ENCODE data around the gene UQCC2.

UQCC2 gene

DNA sequence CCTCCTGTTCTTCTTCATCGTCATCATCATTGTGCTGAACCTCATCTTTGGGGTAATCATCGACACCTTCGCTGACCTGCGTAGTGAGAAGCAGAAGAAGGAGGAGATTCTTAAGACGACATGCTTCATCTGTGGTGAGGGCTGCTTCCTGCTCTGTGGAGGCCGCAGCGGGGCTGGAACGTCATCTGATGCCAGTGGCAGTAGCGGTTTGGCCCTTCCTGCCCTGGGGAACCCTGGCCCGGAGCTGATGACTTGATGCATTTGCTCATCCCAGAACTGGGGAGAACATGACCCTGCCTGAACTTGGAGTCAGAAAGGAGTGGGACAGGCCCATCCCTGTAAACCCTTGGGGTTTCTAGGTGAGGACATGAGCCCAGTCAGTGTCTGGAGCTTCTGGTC, 18.7 kb downstream of the UQCC2 start:
- in situ Hi-C loops (cut with MboI; ENCODE audit: low sequenced_read_pairs): no loop called here

DNA sequence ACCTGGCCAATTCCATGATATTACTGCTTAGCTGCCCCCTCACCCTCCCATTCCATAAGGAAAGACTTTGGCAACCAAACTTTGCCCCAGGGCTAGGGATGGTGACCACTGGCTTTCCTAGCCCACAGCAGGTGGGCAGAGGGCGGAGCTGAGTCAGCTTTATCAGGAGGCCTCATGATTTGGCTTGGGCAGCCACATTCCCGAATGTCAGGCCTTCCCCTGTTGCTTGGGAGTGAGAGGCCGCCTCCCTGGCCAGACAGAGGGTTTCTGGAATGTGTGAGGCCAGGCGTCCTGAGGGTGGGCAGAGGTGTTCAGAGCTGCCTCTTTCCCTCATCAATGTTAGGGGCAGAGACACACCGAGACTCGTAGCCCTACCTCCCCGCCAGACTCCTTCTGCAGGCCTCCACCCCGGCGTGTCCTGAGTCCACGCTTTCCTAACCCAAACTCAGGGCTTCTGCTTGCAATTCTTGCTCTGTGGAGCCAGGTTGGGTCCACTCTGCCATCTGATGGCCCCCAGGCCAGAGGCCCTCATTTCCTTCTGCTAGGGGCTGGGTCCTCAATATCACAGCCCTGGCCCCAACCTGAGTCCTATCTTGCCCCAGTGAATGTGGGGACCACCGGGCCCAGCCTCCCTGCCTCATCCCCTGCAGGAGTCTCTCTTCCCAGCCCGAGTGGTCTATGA, 19.3 kb downstream of the UQCC2 start:
- in situ Hi-C loops (cut with MboI; ENCODE audit: low sequenced_read_pairs): no loop called here

DNA sequence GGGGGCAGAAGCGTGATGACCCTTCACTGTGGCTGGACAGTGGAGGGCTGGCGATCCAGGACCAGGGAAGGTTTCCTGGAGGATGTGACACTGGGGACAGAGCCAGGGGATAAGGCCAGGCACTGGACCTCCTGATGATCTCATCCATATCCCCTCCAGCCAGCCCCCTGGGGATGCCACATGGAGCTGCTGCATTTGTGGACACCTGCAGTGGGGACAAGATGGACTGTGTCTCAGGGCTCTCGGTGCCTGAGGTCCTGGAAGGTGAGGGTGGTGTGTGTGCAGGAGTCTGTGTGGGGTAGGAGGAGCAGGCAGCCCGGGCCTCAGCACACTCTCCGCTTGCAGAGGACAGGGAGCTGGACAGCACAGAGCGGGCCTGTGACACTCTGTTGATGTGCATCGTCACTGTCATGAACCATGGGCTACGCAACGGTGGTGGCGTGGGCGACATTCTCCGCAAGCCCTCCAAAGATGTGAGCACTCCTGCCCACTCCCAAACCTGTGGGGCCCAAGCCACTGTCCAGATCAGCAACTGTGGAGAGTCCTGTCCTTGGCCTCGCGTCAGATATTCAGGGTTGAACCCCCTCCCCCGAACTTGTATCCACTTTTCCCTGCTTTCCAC, 19.9 kb downstream of the UQCC2 start:
- in situ Hi-C loops (cut with MboI; ENCODE audit: low sequenced_read_pairs): no loop called here

DNA sequence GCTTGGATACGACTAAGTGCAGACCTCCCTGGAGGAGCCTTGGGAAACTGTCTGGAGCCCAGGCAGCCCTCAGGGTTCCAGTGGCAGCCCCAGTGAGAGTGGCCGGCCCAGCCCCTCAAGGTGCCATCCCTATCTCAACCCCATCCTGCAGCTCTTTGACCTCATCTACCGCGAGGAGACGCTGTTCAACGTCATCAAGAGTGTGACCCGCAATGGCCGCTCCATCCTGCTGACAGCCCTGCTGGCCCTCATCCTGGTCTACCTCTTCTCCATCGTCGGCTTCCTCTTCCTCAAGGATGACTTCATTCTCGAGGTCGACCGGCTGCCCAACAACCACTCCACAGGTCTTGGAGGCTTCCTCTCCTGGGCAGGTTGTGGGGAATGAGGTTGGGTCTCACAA, 20.7 kb downstream of the UQCC2 start:
- in situ Hi-C loops (cut with MboI; ENCODE audit: low sequenced_read_pairs): no loop called here

DNA sequence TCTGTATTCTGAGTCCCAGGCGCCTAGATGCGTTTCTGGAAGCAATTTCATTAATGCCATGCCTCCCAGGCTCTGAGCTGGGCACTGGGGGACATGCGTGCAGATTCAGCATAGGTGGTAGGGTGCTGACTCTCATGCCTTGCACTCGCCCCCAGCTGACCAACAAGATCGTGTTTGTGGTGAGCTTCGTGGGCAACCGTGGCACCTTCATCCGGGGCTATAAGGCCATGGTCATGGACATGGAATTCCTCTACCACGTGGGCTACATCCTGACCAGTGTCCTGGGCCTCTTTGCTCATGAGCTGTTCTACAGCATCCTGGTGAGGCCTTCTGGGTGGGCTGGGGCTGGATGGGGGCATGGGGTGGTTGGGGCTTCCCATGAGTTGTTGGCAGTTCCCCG, 21.6 kb downstream of the UQCC2 start:
- in situ Hi-C loops (cut with MboI; ENCODE audit: low sequenced_read_pairs): no loop called here

DNA sequence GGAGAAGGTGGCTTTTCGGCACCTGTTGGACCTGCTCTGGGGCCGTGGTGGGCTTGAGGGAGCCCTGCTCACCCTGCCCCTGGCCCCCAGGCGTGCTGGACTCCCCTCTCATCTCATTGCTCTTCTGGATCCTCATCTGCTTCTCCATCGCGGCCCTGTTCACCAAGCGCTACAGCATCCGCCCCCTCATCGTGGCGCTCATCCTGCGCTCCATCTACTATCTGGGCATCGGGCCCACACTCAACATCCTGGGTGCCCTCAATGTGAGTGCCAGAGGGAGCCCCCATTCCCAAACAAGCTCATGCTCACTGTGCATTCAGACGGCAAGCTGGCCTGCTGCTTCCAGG, 22.4 kb downstream of the UQCC2 start:
- in situ Hi-C loops (cut with MboI; ENCODE audit: low sequenced_read_pairs): no loop called here

DNA sequence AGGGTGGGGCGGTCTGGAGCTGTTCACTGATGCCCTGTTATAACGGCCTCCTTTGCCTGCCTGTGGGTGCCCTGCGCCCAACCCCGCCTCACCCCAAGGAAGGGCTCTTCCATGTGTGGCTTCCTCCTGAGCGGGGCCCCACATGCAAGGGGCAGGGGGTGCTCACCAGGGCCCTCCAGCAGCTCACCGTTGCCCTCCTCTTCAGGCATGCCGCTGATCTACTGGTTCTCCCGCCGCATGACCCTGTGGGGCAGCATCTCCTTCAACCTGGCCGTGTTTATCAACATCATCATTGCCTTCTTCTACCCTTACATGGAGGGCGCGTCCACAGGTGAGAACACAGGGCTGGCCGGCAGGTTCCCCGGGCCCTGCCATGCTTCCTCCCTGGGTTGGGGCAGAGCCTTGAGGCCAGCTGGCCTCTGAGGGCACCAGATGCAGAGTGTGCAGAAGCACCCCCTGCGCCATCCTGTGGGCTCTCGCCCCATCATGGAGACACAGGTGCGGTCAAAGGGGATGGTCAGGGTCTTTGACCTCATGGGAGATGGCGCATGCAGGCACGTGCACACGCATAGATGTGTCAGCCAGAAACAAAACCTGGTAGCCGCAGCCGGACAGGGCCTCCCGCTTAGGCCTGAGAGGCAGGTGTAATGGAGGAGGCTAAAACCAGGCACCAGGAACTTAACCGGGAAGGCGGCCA, 22.9 kb downstream of the UQCC2 start:
- in situ Hi-C loops (cut with MboI; ENCODE audit: low sequenced_read_pairs): no loop called here

DNA sequence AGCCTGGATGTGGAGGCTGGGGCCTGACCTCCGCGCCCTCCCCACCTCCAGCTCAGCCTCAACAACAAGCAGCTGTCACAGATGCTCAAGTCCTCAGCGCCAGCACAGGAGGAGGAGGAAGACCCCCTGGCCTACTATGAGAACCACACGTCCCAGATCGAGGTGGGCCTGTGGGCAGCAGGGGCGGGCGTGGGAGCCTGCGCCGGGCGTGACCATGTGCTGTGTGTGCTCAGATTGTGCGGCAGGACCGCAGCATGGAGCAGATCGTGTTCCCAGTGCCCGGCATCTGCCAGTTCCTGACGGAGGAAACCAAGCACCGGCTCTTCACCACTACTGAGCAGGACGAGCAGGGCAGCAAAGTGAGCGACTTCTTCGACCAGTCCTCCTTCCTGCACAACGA, 23.5 kb downstream of the UQCC2 start:
- in situ Hi-C loops (cut with MboI; ENCODE audit: low sequenced_read_pairs): no loop called here

DNA sequence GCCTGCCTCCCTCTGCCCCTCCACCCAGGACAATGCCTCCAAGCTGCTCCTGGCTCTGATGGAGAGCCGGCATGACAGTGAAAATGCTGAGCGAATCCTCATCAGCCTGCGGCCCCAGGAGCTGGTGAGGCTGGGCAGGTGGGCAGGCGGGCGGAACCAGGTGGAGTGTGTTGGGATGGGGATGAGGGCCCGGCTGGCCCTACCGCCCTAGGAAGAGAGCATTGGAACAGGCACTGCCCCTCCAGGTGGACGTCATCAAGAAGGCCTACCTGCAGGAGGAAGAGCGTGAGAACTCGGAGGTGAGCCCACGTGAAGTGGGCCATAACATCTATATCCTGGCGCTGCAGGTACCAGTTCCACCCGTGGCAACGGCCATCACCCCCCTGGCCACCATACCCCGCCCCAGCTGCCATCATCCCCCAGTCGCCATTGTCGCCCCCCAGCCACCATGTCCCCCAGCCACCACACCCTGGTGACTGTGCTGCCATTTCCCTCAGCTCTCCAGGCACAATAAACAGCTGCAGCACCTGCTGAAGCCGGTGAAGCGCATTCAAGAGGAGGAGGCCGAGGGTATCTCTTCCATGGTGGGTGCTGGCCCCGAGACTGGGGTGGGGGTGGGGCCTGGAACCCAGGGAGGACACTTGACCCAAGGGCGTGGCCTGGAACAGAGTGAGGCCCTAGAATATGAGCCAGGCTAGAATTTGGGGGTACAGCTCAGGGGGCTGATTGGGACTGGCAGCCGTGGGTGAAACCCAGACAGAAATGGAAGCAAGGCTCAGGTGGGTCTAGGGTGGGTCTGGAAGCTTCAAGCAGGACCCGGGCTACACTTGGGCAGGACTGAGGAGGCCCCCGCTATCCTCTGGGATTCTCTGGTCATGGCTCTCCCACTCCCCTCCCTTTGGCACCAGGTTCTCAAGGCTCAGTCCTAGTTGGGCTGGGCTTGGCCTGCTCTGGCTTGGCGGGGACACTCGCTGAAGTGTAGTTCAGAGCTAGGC, 24.2 kb downstream of the UQCC2 start:
- in situ Hi-C loops (cut with MboI; ENCODE audit: low sequenced_read_pairs): no loop called here

DNA sequence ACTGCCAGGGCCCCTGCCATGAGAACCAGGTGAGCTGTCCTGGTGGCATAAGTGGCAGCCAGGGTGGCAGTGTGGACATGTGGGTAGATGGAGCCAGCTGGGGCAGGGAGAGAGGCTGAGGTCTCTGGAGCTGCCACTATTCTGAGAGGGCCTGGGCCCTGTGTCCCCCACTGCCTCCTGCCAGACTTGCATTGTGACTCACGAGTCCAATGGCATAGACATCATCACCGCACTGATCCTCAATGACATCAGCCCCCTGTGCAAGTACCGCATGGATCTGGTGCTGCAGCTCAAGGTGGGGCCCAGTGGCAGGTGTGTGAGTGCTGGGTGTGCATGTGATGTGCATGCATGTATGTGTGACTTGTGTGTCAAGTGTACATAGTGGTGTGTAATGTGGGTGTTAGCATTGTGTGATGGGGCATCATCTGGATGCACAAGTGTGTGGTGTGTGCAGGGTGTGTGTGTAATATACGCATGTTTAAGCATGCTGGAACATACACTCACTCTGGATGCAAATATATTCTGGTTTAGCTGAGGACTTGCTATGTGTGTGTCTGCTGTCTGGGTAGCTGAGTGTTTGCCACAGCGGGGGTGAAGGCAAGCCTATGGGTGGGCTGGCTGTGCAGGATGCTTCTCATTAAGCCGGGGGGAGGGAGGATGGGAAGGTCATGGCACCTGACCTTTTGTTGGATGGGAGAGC, 25.1 kb downstream of the UQCC2 start:
- in situ Hi-C loops (cut with MboI; ENCODE audit: low sequenced_read_pairs): no loop called here

DNA sequence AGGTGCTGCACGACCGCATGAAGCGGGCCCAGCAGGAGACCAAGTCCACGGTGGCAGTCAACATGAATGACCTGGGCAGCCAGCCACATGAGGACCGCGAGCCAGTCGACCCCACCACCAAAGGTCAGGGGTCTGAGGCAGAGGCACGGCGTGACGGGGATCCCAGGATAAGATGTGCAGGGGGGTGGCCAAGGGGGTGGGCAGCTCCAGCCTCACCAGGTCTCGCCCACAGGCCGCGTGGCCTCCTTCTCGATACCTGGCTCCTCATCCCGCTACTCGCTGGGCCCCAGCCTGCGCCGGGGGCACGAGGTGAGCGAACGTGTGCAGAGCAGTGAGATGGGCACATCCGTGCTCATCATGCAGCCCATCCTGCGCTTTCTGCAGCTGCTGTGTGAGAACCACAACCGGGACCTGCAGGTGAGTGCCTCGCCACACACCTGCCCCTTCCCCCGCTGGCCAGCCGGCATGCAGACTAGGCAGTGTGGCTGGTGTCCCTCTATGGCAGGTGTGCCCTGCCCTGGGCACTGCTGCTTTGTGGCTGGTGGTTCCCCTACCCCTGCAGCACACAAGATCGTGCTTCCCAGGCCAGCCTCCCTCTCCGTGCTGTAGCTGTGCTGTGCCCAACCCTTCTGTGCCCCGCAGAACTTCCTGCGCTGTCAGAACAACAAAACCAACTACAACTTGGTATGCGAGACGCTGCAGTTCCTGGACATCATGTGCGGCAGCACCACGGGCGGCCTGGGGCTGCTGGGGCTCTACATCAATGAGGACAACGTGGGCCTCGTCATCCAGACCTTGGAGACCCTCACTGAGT, 25.9 kb downstream of the UQCC2 start:
- in situ Hi-C loops (cut with MboI; ENCODE audit: low sequenced_read_pairs): no loop called here

DNA sequence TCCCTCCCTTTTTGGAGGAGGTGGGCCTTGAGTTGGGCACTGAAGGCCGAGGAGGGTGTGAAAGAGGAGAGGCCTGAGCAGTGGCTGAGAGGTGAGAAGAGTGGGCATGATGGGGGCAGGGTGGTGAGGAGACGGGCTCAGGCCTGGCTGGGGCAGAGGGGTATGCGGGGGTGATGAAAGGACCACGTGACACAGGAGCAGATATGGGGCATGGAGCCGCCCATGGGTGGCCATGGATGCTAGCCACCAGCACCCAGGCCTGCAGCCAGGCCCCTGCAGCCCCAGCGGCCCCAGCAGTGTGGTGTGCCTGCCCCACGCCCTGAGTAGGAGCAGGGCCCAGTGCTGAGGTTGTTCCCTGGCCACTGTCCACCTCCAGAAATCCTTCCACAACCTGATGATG, 26.5 kb downstream of the UQCC2 start:
- in situ Hi-C loops (cut with MboI; ENCODE audit: low sequenced_read_pairs): no loop called here

DNA sequence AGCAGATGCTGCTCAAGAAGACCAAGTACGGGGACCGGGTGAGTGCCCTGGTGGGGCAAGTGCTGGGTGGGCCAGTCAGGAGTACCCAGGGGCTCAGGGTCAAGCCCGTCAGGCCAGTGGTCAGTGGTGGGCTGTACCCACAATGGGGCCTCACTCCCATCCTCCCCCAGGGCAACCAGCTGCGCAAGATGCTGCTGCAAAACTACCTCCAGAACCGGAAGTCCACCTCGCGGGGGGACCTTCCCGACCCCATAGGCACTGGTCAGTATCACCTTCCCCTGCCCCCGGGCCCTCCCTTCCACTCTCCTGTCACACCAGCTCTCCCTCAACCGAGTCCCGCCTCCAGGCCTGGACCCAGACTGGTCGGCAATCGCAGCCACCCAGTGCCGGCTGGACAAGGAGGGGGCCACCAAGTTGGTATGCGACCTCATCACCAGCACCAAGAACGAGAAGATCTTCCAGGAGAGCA, 27.0 kb downstream of the UQCC2 start:
- in situ Hi-C loops (cut with MboI; ENCODE audit: low sequenced_read_pairs): no loop called here

DNA sequence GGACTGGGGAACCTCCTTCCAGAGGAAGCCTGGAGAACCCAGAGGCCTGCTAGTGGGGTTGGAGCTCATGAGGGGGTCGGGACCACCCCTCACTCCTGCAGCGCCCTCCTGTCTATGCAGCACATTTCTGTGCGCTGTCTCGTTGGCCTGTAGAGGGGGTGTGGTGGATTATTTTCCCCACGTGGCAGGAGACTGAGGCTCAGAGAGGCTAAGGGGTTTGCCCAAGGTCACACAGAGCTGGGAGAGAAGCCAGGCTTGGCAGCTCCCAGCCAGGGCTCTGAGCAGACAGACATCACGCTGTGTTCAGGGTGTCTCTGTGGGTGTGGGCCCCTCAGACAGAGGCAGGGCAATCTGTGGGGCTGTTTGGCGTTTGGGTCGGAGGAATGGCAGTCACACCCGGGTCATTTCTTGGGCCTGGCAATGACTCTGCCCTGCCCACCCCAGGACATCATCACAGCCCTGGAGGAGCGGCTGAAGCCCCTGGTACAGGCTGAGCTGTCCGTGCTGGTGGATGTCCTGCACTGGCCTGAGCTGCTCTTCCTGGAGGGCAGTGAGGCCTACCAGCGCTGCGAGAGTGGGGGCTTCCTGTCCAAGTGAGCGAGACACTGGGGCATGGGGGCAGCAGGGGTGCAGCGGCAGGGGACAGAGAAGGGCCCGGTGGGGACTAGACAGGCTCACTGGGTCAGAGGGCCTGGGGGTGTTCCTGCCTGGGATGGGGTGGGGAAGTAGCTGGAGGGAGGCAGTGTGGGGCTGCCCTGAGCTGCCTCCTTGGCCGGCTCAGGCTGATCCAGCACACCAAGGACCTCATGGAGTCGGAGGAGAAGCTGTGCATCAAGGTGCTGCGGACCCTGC, 27.7 kb downstream of the UQCC2 start:
- in situ Hi-C loops (cut with MboI; ENCODE audit: low sequenced_read_pairs): no loop called here

DNA sequence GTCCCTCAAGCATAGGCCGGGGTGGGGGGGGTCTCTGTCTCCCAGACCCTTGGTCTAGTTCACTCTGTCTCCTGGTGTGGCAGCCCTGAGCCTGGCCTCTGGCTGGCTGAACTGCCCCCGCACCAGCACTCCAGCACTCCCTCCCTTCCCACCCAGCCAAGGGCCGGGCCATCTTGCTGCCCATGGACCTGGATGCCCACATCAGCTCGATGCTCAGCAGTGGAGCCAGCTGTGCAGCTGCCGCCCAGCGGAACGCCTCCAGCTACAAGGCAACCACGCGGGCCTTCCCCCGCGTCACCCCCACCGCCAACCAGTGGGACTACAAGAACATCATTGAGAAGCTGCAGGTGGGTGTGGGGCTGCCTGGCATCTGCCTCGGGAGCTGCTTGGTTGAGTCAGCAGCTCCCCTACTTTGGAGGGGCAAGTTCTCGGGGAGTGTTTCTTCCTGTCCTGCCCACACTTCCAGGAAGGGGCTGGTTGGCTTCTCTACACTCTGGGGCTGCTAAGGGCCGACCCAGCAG, 28.4 kb downstream of the UQCC2 start:
- in situ Hi-C loops (cut with MboI; ENCODE audit: low sequenced_read_pairs): no loop called here

DNA sequence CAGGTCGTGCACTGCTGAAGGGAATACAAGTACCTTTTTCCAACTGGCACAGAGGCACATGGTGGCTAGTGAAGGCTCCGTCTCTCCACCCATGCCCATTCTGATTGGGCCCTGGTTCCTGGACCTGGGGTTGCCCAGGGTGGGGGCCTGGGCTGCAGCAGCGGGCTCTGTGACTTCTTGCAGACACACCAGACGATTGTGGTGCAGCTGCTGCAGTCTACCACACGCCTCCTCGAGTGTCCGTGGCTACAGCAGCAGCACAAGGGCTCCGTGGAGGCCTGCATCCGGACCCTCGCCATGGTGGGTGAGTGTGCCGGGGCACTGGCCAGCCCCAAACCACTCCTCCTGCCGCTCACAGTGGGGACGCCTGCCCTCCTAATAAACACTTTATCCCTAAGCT, 29.2 kb downstream of the UQCC2 start:
- in situ Hi-C loops (cut with MboI; ENCODE audit: low sequenced_read_pairs): no loop called here

DNA sequence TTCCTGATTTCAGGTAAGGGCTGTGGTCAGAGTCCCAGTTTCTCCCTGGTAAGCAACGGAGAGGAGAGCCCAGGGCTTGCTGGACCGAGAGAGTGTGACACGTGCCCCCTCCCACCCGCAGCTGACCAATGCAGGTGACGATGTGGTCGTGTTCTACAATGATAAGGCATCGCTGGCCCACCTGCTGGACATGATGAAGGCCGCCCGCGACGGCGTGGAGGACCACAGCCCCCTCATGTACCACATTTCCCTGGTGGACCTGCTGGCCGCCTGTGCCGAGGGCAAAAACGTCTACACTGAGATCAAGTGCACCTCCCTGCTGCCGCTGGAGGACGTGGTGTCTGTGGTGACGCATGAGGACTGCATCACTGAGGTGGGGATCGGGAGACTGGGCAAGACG, 31.7 kb downstream of the UQCC2 start:
- in situ Hi-C loops (cut with MboI; ENCODE audit: low sequenced_read_pairs): no loop called here

DNA sequence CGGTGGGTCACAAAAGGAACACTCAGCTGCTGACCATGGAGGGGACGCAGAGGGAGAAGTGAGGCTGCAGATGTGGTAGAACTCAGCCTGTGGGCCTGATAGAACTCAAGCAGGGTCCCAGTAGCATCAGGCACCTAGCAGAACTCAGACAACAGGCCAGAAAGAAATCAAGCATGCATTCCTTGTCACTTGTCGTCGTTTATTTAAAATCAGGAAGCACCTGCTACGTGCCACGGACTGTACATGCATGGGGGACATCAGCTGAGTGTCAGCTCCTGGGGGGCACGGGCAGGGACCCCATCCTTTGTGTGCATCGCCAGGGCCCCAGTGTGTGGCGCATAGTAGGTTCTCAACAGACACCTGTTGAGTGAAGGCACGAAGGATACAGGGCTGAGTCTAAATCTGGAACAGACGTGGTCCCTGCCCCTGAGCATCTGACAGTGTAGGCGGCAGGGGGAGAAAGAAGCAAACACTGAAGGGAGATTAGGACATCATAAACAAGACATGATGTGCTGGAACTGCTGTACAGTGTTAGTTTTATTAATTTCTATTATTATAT, 32.5 kb downstream of the UQCC2 start:
- in situ Hi-C loops (cut with MboI; ENCODE audit: low sequenced_read_pairs): no loop called here
